Measurements from ENCODE around the gene DOCK9. TPM values are rescaled to one million over a fixed set of nuclear protein-coding genes. Genes with fewer than 3 reads are reported as not detected.

The DOCK9 gene
- total and polyA plus RNA-seq, 9 donors: 31.0 to 75.3 (median 45.4) TPM

GRCh38 chr13:98772794-98773452 is 204.9 kb downstream of the DOCK9 start:
- TF ChIP-seq, protein P1, sequence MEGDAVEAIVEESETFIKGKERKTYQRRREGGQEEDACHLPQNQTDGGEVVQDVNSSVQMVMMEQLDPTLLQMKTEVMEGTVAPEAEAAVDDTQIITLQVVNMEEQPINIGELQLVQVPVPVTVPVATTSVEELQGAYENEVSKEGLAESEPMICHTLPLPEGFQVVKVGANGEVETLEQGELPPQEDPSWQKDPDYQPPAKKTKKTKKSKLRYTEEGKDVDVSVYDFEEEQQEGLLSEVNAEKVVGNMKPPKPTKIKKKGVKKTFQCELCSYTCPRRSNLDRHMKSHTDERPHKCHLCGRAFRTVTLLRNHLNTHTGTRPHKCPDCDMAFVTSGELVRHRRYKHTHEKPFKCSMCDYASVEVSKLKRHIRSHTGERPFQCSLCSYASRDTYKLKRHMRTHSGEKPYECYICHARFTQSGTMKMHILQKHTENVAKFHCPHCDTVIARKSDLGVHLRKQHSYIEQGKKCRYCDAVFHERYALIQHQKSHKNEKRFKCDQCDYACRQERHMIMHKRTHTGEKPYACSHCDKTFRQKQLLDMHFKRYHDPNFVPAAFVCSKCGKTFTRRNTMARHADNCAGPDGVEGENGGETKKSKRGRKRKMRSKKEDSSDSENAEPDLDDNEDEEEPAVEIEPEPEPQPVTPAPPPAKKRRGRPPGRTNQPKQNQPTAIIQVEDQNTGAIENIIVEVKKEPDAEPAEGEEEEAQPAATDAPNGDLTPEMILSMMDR (IDR thresholded peaks at IDR 0.05): no peak
- TF ChIP-seq POLR2A (IDR thresholded peaks at IDR 0.05) (no peak), EP300 (IDR thresholded peaks at IDR 0.05) (no peak)

GRCh38 chr13:98771838-98772611 is 205.8 kb downstream of the DOCK9 start:
- TF ChIP-seq POLR2A (IDR thresholded peaks at IDR 0.05) (no peak), EP300 (IDR thresholded peaks at IDR 0.05) (no peak)
- TF ChIP-seq, protein P1 (IDR thresholded peaks at IDR 0.05): no peak
- Histone ChIP-seq H3K27me3 (no peaks in the 10 kb centered on the region), H3K4me1 (ENCODE audit: insufficient read depth) (no peaks in the 10 kb centered on the region), H3K4me3 (no peak overlapping the region), H3K27ac (no peak overlapping the region), H3K9me3 (no peaks in the 10 kb centered on the region), H3K36me3 (no peaks in the 10 kb centered on the region)
- WGBS, 3 donors: 80 to 86% (median 85%) methylated on average over 16 of the region's 16 CpGs
- intact Hi-C loops (cut with DNase I): no loop called here
- DNase-seq: no peak

More at GRCh38 chr13:98772794-98773452, 204.9 kb downstream of the DOCK9 start:
- Histone ChIP-seq H3K4me1 (ENCODE audit: insufficient read depth) (no peaks in the 10 kb centered on the region), H3K27me3 (no peaks in the 10 kb centered on the region), H3K9me3 (no peaks in the 10 kb centered on the region), H3K27ac (no peak overlapping the region), H3K36me3 (no peaks in the 10 kb centered on the region), H3K4me3 (no peak overlapping the region)
- WGBS, 3 donors: 72 to 82% (median 78%) methylated on average over 12 of the region's 12 CpGs
- DNase-seq: no peak
- intact Hi-C loops (cut with DNase I): no loop called here

GRCh38 chr13:98769736-98770135 is 208.1 kb downstream of the DOCK9 start:
- no peak overlapping the region for H3K27ac ChIP-seq
- no peaks in the 10 kb centered on the region for H3K36me3 ChIP-seq
- no peaks in the 10 kb centered on the region for H3K4me1 ChIP-seq (ENCODE audit: insufficient read depth)
- H3K27me3 ChIP-seq: no peaks in the 10 kb centered on the region
- TF ChIP-seq, protein P1 (IDR thresholded peaks at IDR 0.05): no peak
- TF ChIP-seq POLR2A (IDR thresholded peaks at IDR 0.05): no peak
- TF ChIP-seq EP300 (IDR thresholded peaks at IDR 0.05): no peak
- H3K9me3 ChIP-seq: no peaks in the 10 kb centered on the region
- H3K4me3 ChIP-seq: no peak overlapping the region
- no peak for DNase-seq
- intact Hi-C loops (cut with DNase I): no loop called here
- WGBS, 3 donors: 47 to 79% (median 75%) methylated on average over 7 of the region's 7 CpGs

GRCh38 chr13:98768522-98768921 is 209.3 kb downstream of the DOCK9 start:
- TF ChIP-seq POLR2A (IDR thresholded peaks at IDR 0.05): no peak
- no peak for TF ChIP-seq EP300 (IDR thresholded peaks at IDR 0.05)
- TF ChIP-seq, protein P1 (IDR thresholded peaks at IDR 0.05): no peak
- 76 to 88% (median 82%) methylated on average over 4 of the region's 4 CpGs for WGBS, 3 donors
- intact Hi-C loops (cut with DNase I): no loop called here
- DNase-seq: no peak
- Histone ChIP-seq H3K4me3 (no peak overlapping the region), H3K9me3 (no peaks in the 10 kb centered on the region), H3K27me3 (no peaks in the 10 kb centered on the region), H3K4me1 (ENCODE audit: insufficient read depth) (no peaks in the 10 kb centered on the region), H3K36me3 (no peaks in the 10 kb centered on the region), H3K27ac (no peak overlapping the region)

All from ovary (tissue), 9 donors.